ENCODE data around the gene MAPKAP1.
A peak's percentile ranks its signal among the peaks of the same experiment; 100 is the strongest.
"Not testable (repeated sequence)": the region's sequence is repeated elsewhere in the genome, so short reads cannot be mapped to it uniquely, and the experiment has no call there.

MAPKAP1 gene

GRCh38 chr9:125409637-125410521, 297.1 kb downstream of the MAPKAP1 start:
- Histone ChIP-seq H3K4me1 (ENCODE audit: control insufficient read depth, insufficient read depth, low read length) (no peaks in the 10 kb centered on the region), H3K27me3 (ENCODE audit: control insufficient read depth, insufficient read depth, low read length) (peaks cover 4% of the 10 kb centered on the region), H3K4me3 (ENCODE audit: low read length) (no peak overlapping the region), H3K36me3 (ENCODE audit: control insufficient read depth, insufficient read depth, low read length) (no peaks in the 10 kb centered on the region), H3K27ac (ENCODE audit: low read depth, low read length) (no peak overlapping the region), H3K9ac (ENCODE audit: low read length) (no peak overlapping the region)

DNA sequence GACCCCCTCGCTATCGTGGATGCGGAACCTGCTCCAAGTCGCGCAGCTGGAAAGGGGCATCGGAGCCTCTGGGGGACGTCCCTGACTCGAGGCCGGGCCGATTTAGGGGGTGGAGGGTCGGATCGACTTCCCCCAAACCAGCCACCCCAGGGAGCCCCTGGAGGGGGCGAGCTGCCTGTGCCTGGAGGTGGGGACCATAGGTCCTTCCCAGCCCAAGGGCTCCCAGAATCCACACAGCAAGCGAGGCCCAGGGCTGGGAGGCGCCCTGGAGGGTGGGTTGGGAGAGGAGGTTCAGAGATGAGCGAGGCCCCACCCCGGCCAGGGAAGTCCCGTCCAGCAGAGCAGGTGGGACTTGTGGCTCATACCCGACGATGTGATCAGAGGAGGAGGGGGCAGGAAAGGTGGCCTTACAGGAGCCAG, 297.8 kb downstream of the MAPKAP1 start:
- Histone ChIP-seq H3K9ac (ENCODE audit: low read length) (no peak overlapping the region), H3K4me3 (ENCODE audit: low read length) (no peak overlapping the region), H3K4me1 (ENCODE audit: control insufficient read depth, insufficient read depth, low read length) (no peaks in the 10 kb centered on the region), H3K27me3 (ENCODE audit: control insufficient read depth, insufficient read depth, low read length) (peaks cover 4% of the 10 kb centered on the region), H3K36me3 (ENCODE audit: control insufficient read depth, insufficient read depth, low read length) (no peaks in the 10 kb centered on the region), H3K27ac (ENCODE audit: low read depth, low read length) (no peak overlapping the region)

GRCh38 chr9:125407974-125408900, 298.8 kb downstream of the MAPKAP1 start:
- Histone ChIP-seq H3K27me3 (ENCODE audit: control insufficient read depth, insufficient read depth, low read length) (peaks cover 4% of the 10 kb centered on the region), H3K4me3 (ENCODE audit: low read length) (peak overlapping the region; percentile 71), H3K36me3 (ENCODE audit: control insufficient read depth, insufficient read depth, low read length) (no peaks in the 10 kb centered on the region), H3K27ac (ENCODE audit: low read depth, low read length) (peak overlapping the region; percentile 60), H3K4me1 (ENCODE audit: control insufficient read depth, insufficient read depth, low read length) (no peaks in the 10 kb centered on the region), H3K9ac (ENCODE audit: low read length) (no peak overlapping the region)

- peak overlapping the region; percentile 22 for H3K4me3 ChIP-seq (ENCODE audit: low read length)
- H3K9ac ChIP-seq (ENCODE audit: low read length) = no peak overlapping the region
- no peak overlapping the region for H3K27ac ChIP-seq (ENCODE audit: low read depth, low read length)
- no peaks in the 10 kb centered on the region for H3K4me1 ChIP-seq (ENCODE audit: control insufficient read depth, insufficient read depth, low read length)
- H3K36me3 ChIP-seq (ENCODE audit: control insufficient read depth, insufficient read depth, low read length) = no peaks in the 10 kb centered on the region
- peaks cover 4% of the 10 kb centered on the region for H3K27me3 ChIP-seq (ENCODE audit: control insufficient read depth, insufficient read depth, low read length)
Measured at GRCh38 chr9:125407432-125407973, 299.5 kb downstream of the MAPKAP1 start.

GRCh38 chr9:125406810-125407087, 300.3 kb downstream of the MAPKAP1 start:
- Histone ChIP-seq H3K9ac (ENCODE audit: low read length) (no peak overlapping the region), H3K4me1 (ENCODE audit: control insufficient read depth, insufficient read depth, low read length) (no peaks in the 10 kb centered on the region), H3K4me3 (ENCODE audit: low read length) (no peak overlapping the region), H3K27me3 (ENCODE audit: control insufficient read depth, insufficient read depth, low read length) (peaks cover 4% of the 10 kb centered on the region), H3K27ac (ENCODE audit: low read depth, low read length) (no peak overlapping the region), H3K36me3 (ENCODE audit: control insufficient read depth, insufficient read depth, low read length) (no peaks in the 10 kb centered on the region)

DNA sequence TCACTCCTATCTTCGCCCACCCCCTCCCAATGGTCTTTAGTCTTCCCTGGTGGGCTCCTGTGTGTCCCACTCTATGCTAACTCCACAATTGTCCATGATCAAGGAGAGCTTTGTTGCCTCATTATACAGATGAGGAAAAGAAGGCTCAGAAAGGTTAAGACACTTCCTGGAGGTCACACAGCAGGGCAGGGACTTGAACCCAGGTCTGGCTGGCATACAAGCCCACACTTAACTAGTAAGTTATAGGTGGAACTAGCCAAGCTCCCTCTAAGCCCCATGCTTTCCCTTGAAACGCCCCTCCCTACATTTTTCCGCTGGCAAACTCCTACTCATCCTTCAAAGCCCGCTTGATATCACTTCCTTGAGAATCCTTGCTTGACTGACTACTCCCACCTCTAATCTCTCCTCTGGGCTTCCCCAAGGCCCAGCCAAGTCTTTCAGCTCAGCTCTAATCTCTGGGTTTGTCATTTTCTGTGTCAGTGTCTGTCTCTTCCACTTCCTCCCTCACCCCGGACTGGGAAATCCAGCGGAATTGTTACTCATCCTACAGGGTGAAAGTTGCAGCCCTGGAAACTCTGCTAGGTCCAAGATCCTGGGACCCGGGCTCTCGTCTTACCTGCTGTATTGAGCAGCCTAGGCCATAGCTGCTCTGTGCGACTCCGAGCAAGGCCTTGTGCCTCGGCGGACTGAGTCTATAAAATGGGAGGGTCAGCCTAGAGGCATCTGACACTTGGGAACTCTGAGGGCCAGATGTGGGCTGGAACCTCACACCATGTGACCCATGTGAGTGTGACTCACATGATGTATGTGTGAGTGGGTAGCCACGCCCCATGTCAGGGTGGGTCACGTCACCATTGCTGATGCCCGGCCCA, 300.8 kb downstream of the MAPKAP1 start:
- no peak overlapping the region for H3K4me3 ChIP-seq (ENCODE audit: low read length)
- peaks cover 4% of the 10 kb centered on the region for H3K27me3 ChIP-seq (ENCODE audit: control insufficient read depth, insufficient read depth, low read length)
- no peak overlapping the region for H3K27ac ChIP-seq (ENCODE audit: low read depth, low read length)
- H3K36me3 ChIP-seq (ENCODE audit: control insufficient read depth, insufficient read depth, low read length) = no peaks in the 10 kb centered on the region
- H3K9ac ChIP-seq (ENCODE audit: low read length) = no peak overlapping the region
- H3K4me1 ChIP-seq (ENCODE audit: control insufficient read depth, insufficient read depth, low read length) = no peaks in the 10 kb centered on the region

DNA sequence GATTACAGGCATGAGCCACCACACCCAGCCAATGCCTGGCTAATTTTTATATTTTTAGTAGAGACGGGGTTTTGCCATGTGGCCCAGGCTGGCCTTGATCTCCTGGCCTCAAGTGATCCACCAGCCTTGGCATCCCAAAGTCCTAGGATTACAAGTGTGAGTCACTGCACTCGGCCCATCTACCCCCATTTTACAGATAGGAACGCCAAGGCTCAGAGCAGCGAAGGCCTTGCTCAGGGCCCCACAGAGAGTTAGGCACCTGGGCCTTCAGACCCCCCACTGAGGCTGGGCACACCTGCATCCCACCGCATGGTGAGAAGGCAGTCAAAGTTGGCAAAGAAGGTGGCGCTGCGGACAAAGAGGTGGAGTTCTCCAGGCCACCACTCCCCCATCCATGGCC, 302.3 kb downstream of the MAPKAP1 start:
- no peak overlapping the region for H3K27ac ChIP-seq (ENCODE audit: low read depth, low read length)
- peaks cover 4% of the 10 kb centered on the region for H3K27me3 ChIP-seq (ENCODE audit: control insufficient read depth, insufficient read depth, low read length)
- H3K4me1 ChIP-seq (ENCODE audit: control insufficient read depth, insufficient read depth, low read length) = no peaks in the 10 kb centered on the region
- no peak overlapping the region for H3K4me3 ChIP-seq (ENCODE audit: low read length)
- no peaks in the 10 kb centered on the region for H3K36me3 ChIP-seq (ENCODE audit: control insufficient read depth, insufficient read depth, low read length)
- no peak overlapping the region for H3K9ac ChIP-seq (ENCODE audit: low read length)

GRCh38 chr9:125400725-125401716, 306.0 kb downstream of the MAPKAP1 start:
- no peaks in the 10 kb centered on the region for H3K27me3 ChIP-seq (ENCODE audit: control insufficient read depth, insufficient read depth, low read length)

DNA sequence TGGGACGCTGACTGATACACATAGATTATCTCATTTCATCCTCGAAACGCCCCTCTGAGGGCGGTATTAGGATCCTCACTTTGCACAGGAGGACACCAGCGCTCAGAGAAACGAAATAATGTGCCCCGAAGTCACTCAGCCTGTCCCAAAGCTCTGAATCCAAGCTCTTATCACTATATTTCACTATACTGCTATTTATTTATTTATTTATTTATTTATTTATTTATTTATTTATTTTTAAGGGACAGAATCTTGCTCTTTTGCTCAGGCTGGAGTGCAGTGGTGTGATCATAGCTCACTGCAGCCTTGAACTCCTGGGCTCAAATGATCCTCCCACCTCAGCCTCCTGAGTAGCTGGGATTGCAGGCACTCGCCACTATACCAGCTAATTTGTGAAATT, 306.8 kb downstream of the MAPKAP1 start:
- H3K9ac ChIP-seq (ENCODE audit: low read length); H3K4me1 ChIP-seq (ENCODE audit: control insufficient read depth, insufficient read depth, low read length); H3K36me3 ChIP-seq (ENCODE audit: control insufficient read depth, insufficient read depth, low read length); H3K27ac ChIP-seq (ENCODE audit: low read depth, low read length); H3K4me3 ChIP-seq (ENCODE audit: low read length); H3K27me3 ChIP-seq (ENCODE audit: control insufficient read depth, insufficient read depth, low read length): not testable (repeated sequence)

More at GRCh38 chr9:125400725-125401716, 306.0 kb downstream of the MAPKAP1 start:
- Histone ChIP-seq H3K4me3 (ENCODE audit: low read length) (no peak overlapping the region), H3K27ac (ENCODE audit: low read depth, low read length) (no peak overlapping the region), H3K36me3 (ENCODE audit: control insufficient read depth, insufficient read depth, low read length) (no peaks in the 10 kb centered on the region), H3K4me1 (ENCODE audit: control insufficient read depth, insufficient read depth, low read length) (no peaks in the 10 kb centered on the region), H3K9ac (ENCODE audit: low read length) (no peak overlapping the region)

- no peak overlapping the region for H3K9ac ChIP-seq (ENCODE audit: low read length)
Measured at GRCh38 chr9:125399666-125400065, 307.3 kb downstream of the MAPKAP1 start.

GRCh38 chr9:125399165-125399564, 307.8 kb downstream of the MAPKAP1 start:
- H3K36me3 ChIP-seq (ENCODE audit: control insufficient read depth, insufficient read depth, low read length) = no peaks in the 10 kb centered on the region
- no peaks in the 10 kb centered on the region for H3K4me1 ChIP-seq (ENCODE audit: control insufficient read depth, insufficient read depth, low read length)
- H3K4me3 ChIP-seq (ENCODE audit: low read length) = no peak overlapping the region

More at GRCh38 chr9:125399666-125400065, 307.3 kb downstream of the MAPKAP1 start:
- Histone ChIP-seq H3K4me3 (ENCODE audit: low read length) (no peak overlapping the region), H3K4me1 (ENCODE audit: control insufficient read depth, insufficient read depth, low read length) (no peaks in the 10 kb centered on the region), H3K36me3 (ENCODE audit: control insufficient read depth, insufficient read depth, low read length) (no peaks in the 10 kb centered on the region), H3K27me3 (ENCODE audit: control insufficient read depth, insufficient read depth, low read length) (no peaks in the 10 kb centered on the region), H3K27ac (ENCODE audit: low read depth, low read length) (no peak overlapping the region)

More at GRCh38 chr9:125399165-125399564, 307.8 kb downstream of the MAPKAP1 start:
- Histone ChIP-seq H3K27ac (ENCODE audit: low read depth, low read length) (no peak overlapping the region), H3K27me3 (ENCODE audit: control insufficient read depth, insufficient read depth, low read length) (no peaks in the 10 kb centered on the region), H3K9ac (ENCODE audit: low read length) (no peak overlapping the region)
